ENCODE results near the gene SEC14L3. TPM values are rescaled to one million over a fixed set of nuclear protein-coding genes. Genes with fewer than 3 reads are reported as not detected.

SEC14L3 gene
- total and polyA plus RNA-seq, 2 of the 13 experiments (the other 11 are each of a cell fraction or from before 2014, with no cell fraction given), result not detected

DNA sequence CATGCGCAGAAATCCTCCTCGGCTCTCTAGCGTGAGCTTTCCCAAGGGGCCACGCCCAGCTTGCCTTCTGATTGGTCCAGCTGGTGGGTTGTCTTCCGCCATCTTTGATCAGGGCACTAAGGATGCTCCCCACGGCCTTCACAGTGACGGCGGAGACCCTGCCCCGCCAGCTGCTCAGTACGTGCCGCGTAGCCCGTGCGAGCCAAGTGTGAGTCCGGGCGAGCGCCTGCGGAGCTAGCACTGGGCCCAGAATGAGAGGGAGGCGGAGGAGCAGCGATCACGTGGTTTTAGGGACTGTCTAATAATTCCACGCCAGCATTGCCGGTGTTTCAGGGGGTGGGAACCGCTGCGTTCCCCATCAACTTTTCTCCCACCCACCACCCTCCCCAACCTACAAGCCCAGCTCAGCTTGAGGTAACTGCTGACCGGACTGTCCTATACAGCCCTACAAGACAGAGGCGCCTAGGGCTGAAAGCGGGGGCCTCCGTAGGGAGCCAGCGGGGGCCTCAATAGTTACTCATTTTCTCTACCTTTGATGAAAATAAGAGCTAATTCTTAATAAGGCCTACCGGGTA is 47.8 kb downstream of the SEC14L3 start (continued):
- TF ChIP-seq CERS6 (CRISPR knock-in tag; IDR thresholded peaks at IDR 0.05) (no peak), ZNF816 (CRISPR knock-in tag; IDR thresholded peaks at IDR 0.05; ENCODE audit: borderline replicate concordance) (no peak; the same call in 1 of the 2 replicates), TGIF2 (CRISPR knock-in tag; IDR thresholded peaks at IDR 0.05) (peak; percentile 38; the same call in 1 of the 2 replicates), CSRNP2 (CRISPR knock-in tag; conservative IDR thresholded peaks at IDR 0.05; ENCODE audit: low read depth) (no peak), TRAFD1 (CRISPR knock-in tag; IDR thresholded peaks at IDR 0.05; ENCODE audit: borderline replicate concordance) (no peak), ZNF205 (CRISPR knock-in tag; IDR thresholded peaks at IDR 0.05) (peak; percentile 61; the same call in 1 of the 2 replicates), ZNF10 (CRISPR knock-in tag; IDR thresholded peaks at IDR 0.05; ENCODE audit: borderline replicate concordance, low read depth) (no peak), ATF7-NPFF (CRISPR knock-in tag; IDR thresholded peaks at IDR 0.05; ENCODE audit: low read depth) (no peak), ZNF670 (CRISPR knock-in tag; IDR thresholded peaks at IDR 0.05; ENCODE audit: borderline replicate concordance) (peak; percentile 77), SAFB2 (CRISPR knock-in tag; IDR thresholded peaks at IDR 0.05; ENCODE audit: borderline replicate concordance, low read depth) (no peak), UBTF (CRISPR knock-in tag; IDR thresholded peaks at IDR 0.05) (peak; percentile 84), ZNF234 (CRISPR knock-in tag; conservative IDR thresholded peaks at IDR 0.05) (no peak), CREBL2 (CRISPR knock-in tag; IDR thresholded peaks at IDR 0.05; ENCODE audit: borderline replicate concordance) (no peak), KDM6A (CRISPR knock-in tag; IDR thresholded peaks at IDR 0.05; ENCODE audit: low read depth) (no peak), CTCF (CRISPR knock-in tag; IDR thresholded peaks at IDR 0.05) (no peak; the same call in 1 of the 2 replicates), ZNF572 (CRISPR knock-in tag; IDR thresholded peaks at IDR 0.05) (no peak), TFDP2 (CRISPR knock-in tag; IDR thresholded peaks at IDR 0.05) (no peak; the same call in none of the 2 replicates)
- TF ChIP-seq, protein P1, sequence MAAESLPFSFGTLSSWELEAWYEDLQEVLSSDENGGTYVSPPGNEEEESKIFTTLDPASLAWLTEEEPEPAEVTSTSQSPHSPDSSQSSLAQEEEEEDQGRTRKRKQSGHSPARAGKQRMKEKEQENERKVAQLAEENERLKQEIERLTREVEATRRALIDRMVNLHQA (CRISPR knock-in tag; IDR thresholded peaks at IDR 0.05), result no peak

All from HepG2 (cell line).